Endodermal cell (in vitro differentiated cells): Measurements from ENCODE around the gene CYBB. TPM values are rescaled to one million over a fixed set of nuclear protein-coding genes. Genes with fewer than 3 reads are reported as not detected.

Experiments
- DNase-seq: peaks from one replicate; pipeline ENCODE4 v3.0.0-alpha.2; 2017
- H3K27ac ChIP-seq: 2 replicates; pipeline ENCODE4 v1.5.1; 2013; ENCODE audit warnings: mild to moderate bottlenecking, low read depth, low read length, moderate library complexity
- H3K27me3 ChIP-seq: 2 replicates; pipeline ENCODE4 v1.6.1; 2013; ENCODE audit warnings: mild to moderate bottlenecking, low read length, moderate library complexity; ENCODE audit not compliant: insufficient read depth, control insufficient read depth, poor library complexity, severe bottlenecking
- H3K36me3 ChIP-seq: 2 replicates; pipeline ENCODE4 v1.7.0; 2013; ENCODE audit warnings: mild to moderate bottlenecking, low read length, moderate library complexity; ENCODE audit not compliant: control insufficient read depth, insufficient read depth
- H3K4me1 ChIP-seq: one replicate; pipeline ENCODE4 v1.7.0; 2013; ENCODE audit warnings: low read length; ENCODE audit not compliant: control insufficient read depth, insufficient read depth
- H3K4me3 ChIP-seq: 2 replicates; pipeline ENCODE4 v1.5.1; 2013; ENCODE audit warnings: mild to moderate bottlenecking, low read length, moderate library complexity
- H3K9ac ChIP-seq: 2 replicates; pipeline ENCODE4 v1.6.1; 2013; ENCODE audit warnings: mild to moderate bottlenecking, low read length, moderate library complexity; ENCODE audit not compliant: poor library complexity, severe bottlenecking; ENCODE audit errors: extremely low read depth
- H3K9me3 ChIP-seq: 2 replicates; pipeline ENCODE4 v1.6.1; 2013; ENCODE audit warnings: mild to moderate bottlenecking, low read length, moderate library complexity; ENCODE audit not compliant: control insufficient read depth
- H3K27ac Mint-ChIP-seq: 2 replicates; pipeline ENCODE4 v1.8.0; 2020; ENCODE audit warnings: mixed read lengths
- H3K27me3 Mint-ChIP-seq: 2 replicates; pipeline ENCODE4 v1.8.0; 2021; ENCODE audit warnings: mild to moderate bottlenecking, mixed read lengths; ENCODE audit not compliant: insufficient read depth
- H3K36me3 Mint-ChIP-seq: 2 replicates; pipeline ENCODE4 v1.8.0; 2020; ENCODE audit warnings: low read depth, mixed read lengths
- H3K4me1 Mint-ChIP-seq: 2 replicates; pipeline ENCODE4 v1.8.0; 2020; ENCODE audit warnings: mixed read lengths
- H3K4me3 Mint-ChIP-seq: 2 replicates; pipeline ENCODE4 v1.8.0; 2020; ENCODE audit warnings: mild to moderate bottlenecking, moderate library complexity, mixed read lengths
- H3K9me3 Mint-ChIP-seq: 2 replicates; pipeline ENCODE4 v1.8.0; 2020; ENCODE audit warnings: mild to moderate bottlenecking, mixed read lengths
- CTCF ChIP-seq: fragments of 200-600 bp; sonication (generic); conservative IDR thresholded peaks from 2 replicates; pipeline ENCODE4 v1.5.0; 2021; ENCODE audit warnings: antibody characterized with exemption, mild to moderate bottlenecking
- WGBS, 2 experiments: methylation state at CpG; one replicate each; pipeline versions ENCODE4 v1.1.5 to v1.1.7; 2013; ENCODE audit warnings: missing lambda C conversion rate in 2 of 2, mixed read lengths in 1 of 2; ENCODE audit not compliant: insufficient coverage in 1 of 2, insufficient read length in 1 of 2; 5-methylcytosine and 5-hydroxymethylcytosine counted together
- total RNA-seq, 2 donors: library from RNA; stranded (reverse); fragmentation: NEBNext Ultra II Directional in 1 of 2; extraction: Animal tissue kit (Norgen Biotek cat#: 25700) in 1 of 2; gene quantifications; 2 replicates in 1 of 2; 3 replicates in 1 of 2; pipeline ENCODE4 v1.2.1, GENCODE V29; 2021

CYBB gene
- total RNA-seq, 2 donors from 2014 or later: not detected

- H3K4me3 Mint-ChIP-seq: no peak overlapping the region
- WGBS, 2 experiments: 89% methylated on average over 2 of the region's 2 CpGs; no CpG with 5 or more reads in 1 of the 2 experiments
- no peak for TF ChIP-seq CTCF
- Histone ChIP-seq H3K9ac (no peak overlapping the region), H3K9me3 (no peaks in the 10 kb centered on the region), H3K4me3 (no peak overlapping the region), H3K36me3 (no peaks in the 10 kb centered on the region), H3K27me3 (no peaks in the 10 kb centered on the region), H3K4me1 (no peaks in the 10 kb centered on the region), H3K27ac (no peak overlapping the region)
- no peaks in the 10 kb centered on the region for H3K27me3 Mint-ChIP-seq
- peaks cover 6% of the 10 kb centered on the region for H3K4me1 Mint-ChIP-seq
- H3K36me3 Mint-ChIP-seq: no peaks in the 10 kb centered on the region
- H3K9me3 Mint-ChIP-seq: peaks cover 21% of the 10 kb centered on the region
- DNase-seq: no peak
- no peak overlapping the region for H3K27ac Mint-ChIP-seq
These were observed 19.9 kb upstream of the CYBB start for GRCh38 chrX:37759878-37760418.

- Mint-ChIP-seq H3K36me3 (no peaks in the 10 kb centered on the region), H3K27ac (no peak overlapping the region), H3K27me3 (no peaks in the 10 kb centered on the region), H3K4me3 (no peak overlapping the region), H3K4me1 (peaks cover 6% of the 10 kb centered on the region), H3K9me3 (peaks cover 38% of the 10 kb centered on the region)
- Histone ChIP-seq H3K36me3 (no peaks in the 10 kb centered on the region), H3K9ac (no peak overlapping the region), H3K27ac (no peak overlapping the region), H3K4me3 (no peak overlapping the region), H3K9me3 (no peaks in the 10 kb centered on the region), H3K4me1 (no peaks in the 10 kb centered on the region), H3K27me3 (no peaks in the 10 kb centered on the region)
- no peak for DNase-seq
- TF ChIP-seq CTCF: no peak
These were observed 16.5 kb upstream of the CYBB start for GRCh38 chrX:37763400-37763799.

- no peaks in the 10 kb centered on the region for H3K36me3 Mint-ChIP-seq
These were observed 14.4 kb upstream of the CYBB start for GRCh38 chrX:37765507-37765906.

More at GRCh38 chrX:37765507-37765906, 14.4 kb upstream of the CYBB start:
- peaks cover 6% of the 10 kb centered on the region for H3K4me1 Mint-ChIP-seq
- peaks cover 51% of the 10 kb centered on the region for H3K9me3 Mint-ChIP-seq
- no peaks in the 10 kb centered on the region for H3K27me3 Mint-ChIP-seq
- Histone ChIP-seq H3K27me3 (no peaks in the 10 kb centered on the region), H3K4me3 (no peak overlapping the region), H3K27ac (no peak overlapping the region), H3K36me3 (no peaks in the 10 kb centered on the region), H3K9ac (no peak overlapping the region), H3K4me1 (no peaks in the 10 kb centered on the region), H3K9me3 (no peaks in the 10 kb centered on the region)
- H3K4me3 Mint-ChIP-seq: no peak overlapping the region
- no peak for TF ChIP-seq CTCF
- no peak overlapping the region for H3K27ac Mint-ChIP-seq
- DNase-seq: no peak
